ENCODE results near the gene MARK1.

DNA sequence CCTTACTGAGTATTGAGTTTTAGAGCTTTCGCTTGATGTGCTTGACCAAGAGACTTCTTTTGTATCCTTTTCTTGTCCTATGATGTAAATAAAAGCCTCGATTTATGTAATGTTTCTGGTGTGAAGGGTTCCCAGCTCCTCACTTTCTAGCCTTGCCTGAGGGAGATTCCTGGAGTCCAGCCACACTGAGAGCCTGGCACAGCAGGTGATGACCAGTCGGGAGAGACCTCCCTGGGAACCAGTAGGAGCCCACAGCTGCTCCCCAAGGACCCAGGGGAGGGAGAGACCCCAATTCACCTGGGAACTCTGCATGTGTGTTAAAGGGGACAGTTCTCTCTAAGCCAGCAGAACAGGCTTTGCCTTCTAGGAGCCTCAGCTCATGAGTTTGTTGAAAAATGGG lies 171.1 kb downstream of the MARK1 start:
- no peak for TF ChIP-seq ZNF558 (tag by site-specific recombination; IDR thresholded peaks at IDR 0.05)
- TF ChIP-seq ZBTB8A (tag by site-specific recombination; IDR thresholded peaks at IDR 0.05) = no peak
- TF ChIP-seq, protein P1, sequence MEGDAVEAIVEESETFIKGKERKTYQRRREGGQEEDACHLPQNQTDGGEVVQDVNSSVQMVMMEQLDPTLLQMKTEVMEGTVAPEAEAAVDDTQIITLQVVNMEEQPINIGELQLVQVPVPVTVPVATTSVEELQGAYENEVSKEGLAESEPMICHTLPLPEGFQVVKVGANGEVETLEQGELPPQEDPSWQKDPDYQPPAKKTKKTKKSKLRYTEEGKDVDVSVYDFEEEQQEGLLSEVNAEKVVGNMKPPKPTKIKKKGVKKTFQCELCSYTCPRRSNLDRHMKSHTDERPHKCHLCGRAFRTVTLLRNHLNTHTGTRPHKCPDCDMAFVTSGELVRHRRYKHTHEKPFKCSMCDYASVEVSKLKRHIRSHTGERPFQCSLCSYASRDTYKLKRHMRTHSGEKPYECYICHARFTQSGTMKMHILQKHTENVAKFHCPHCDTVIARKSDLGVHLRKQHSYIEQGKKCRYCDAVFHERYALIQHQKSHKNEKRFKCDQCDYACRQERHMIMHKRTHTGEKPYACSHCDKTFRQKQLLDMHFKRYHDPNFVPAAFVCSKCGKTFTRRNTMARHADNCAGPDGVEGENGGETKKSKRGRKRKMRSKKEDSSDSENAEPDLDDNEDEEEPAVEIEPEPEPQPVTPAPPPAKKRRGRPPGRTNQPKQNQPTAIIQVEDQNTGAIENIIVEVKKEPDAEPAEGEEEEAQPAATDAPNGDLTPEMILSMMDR (tag by site-specific recombination; IDR thresholded peaks at IDR 0.05) = no peak
- TF ChIP-seq, protein P2, sequence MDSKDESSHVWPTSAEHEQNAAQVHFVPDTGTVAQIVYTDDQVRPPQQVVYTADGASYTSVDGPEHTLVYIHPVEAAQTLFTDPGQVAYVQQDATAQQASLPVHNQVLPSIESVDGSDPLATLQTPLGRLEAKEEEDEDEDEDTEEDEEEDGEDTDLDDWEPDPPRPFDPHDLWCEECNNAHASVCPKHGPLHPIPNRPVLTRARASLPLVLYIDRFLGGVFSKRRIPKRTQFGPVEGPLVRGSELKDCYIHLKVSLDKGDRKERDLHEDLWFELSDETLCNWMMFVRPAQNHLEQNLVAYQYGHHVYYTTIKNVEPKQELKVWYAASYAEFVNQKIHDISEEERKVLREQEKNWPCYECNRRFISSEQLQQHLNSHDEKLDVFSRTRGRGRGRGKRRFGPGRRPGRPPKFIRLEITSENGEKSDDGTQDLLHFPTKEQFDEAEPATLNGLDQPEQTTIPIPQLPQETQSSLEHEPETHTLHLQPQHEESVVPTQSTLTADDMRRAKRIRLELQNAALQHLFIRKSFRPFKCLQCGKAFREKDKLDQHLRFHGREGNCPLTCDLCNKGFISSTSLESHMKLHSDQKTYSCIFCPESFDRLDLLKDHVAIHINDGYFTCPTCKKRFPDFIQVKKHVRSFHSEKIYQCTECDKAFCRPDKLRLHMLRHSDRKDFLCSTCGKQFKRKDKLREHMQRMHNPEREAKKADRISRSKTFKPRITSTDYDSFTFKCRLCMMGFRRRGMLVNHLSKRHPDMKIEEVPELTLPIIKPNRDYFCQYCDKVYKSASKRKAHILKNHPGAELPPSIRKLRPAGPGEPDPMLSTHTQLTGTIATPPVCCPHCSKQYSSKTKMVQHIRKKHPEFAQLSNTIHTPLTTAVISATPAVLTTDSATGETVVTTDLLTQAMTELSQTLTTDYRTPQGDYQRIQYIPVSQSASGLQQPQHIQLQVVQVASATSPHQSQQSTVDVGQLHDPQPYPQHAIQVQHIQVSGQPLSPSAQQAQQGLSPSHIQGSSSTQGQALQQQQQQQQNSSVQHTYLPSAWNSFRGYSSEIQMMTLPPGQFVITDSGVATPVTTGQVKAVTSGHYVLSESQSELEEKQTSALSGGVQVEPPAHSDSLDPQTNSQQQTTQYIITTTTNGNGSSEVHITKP (tag by site-specific recombination; IDR thresholded peaks at IDR 0.05) = no peak
- TF ChIP-seq ZNF138 (tag by site-specific recombination; IDR thresholded peaks at IDR 0.05; ENCODE audit: borderline replicate concordance) = no peak

Data from HEK293 (cell line).